Astrocyte (in vitro differentiated cells and primary cell): ENCODE data around the gene SLC12A8.

Experiments used
- CTCF ChIP-seq: IDR thresholded peaks from 2 replicates; pipeline ENCODE4 v1.5.1; 2011; ENCODE audit warnings: low read depth, mild to moderate bottlenecking, inconsistent platforms, low read length, moderate library complexity; ENCODE audit not compliant: insufficient read depth
- EZH2 ChIP-seq: IDR thresholded peaks from 2 replicates; pipeline ENCODE4 v1.6.1; 2012; ENCODE audit warnings: mild to moderate bottlenecking, low read length, inconsistent platforms; ENCODE audit not compliant: insufficient read depth

GRCh38 chr3:125261031-125261430 is 48.5 kb upstream of the SLC12A8 start:
- no peak for TF ChIP-seq CTCF
- no peak for TF ChIP-seq EZH2
